Endodermal cell (in vitro differentiated cells): ENCODE measurements around the gene PEX7. TPM values are rescaled to one million over a fixed set of nuclear protein-coding genes. Genes with fewer than 3 reads are reported as not detected.

ENCODE experiments used
- DNase-seq: peaks from one replicate; pipeline ENCODE4 v3.0.0-alpha.2; 2017
- H3K27ac ChIP-seq: 2 replicates; pipeline ENCODE4 v1.5.1; 2013; ENCODE audit warnings: mild to moderate bottlenecking, low read depth, low read length, moderate library complexity
- H3K27me3 ChIP-seq: 2 replicates; pipeline ENCODE4 v1.6.1; 2013; ENCODE audit warnings: mild to moderate bottlenecking, low read length, moderate library complexity; ENCODE audit not compliant: insufficient read depth, control insufficient read depth, poor library complexity, severe bottlenecking
- H3K36me3 ChIP-seq: 2 replicates; pipeline ENCODE4 v1.7.0; 2013; ENCODE audit warnings: mild to moderate bottlenecking, low read length, moderate library complexity; ENCODE audit not compliant: control insufficient read depth, insufficient read depth
- H3K4me1 ChIP-seq: one replicate; pipeline ENCODE4 v1.7.0; 2013; ENCODE audit warnings: low read length; ENCODE audit not compliant: control insufficient read depth, insufficient read depth
- H3K4me3 ChIP-seq: 2 replicates; pipeline ENCODE4 v1.5.1; 2013; ENCODE audit warnings: mild to moderate bottlenecking, low read length, moderate library complexity
- H3K9ac ChIP-seq: 2 replicates; pipeline ENCODE4 v1.6.1; 2013; ENCODE audit warnings: mild to moderate bottlenecking, low read length, moderate library complexity; ENCODE audit not compliant: poor library complexity, severe bottlenecking; ENCODE audit errors: extremely low read depth
- H3K9me3 ChIP-seq: 2 replicates; pipeline ENCODE4 v1.6.1; 2013; ENCODE audit warnings: mild to moderate bottlenecking, low read length, moderate library complexity; ENCODE audit not compliant: control insufficient read depth
- H3K27ac Mint-ChIP-seq: 2 replicates; pipeline ENCODE4 v1.8.0; 2020; ENCODE audit warnings: mixed read lengths
- H3K27me3 Mint-ChIP-seq: 2 replicates; pipeline ENCODE4 v1.8.0; 2021; ENCODE audit warnings: mild to moderate bottlenecking, mixed read lengths; ENCODE audit not compliant: insufficient read depth
- H3K36me3 Mint-ChIP-seq: 2 replicates; pipeline ENCODE4 v1.8.0; 2020; ENCODE audit warnings: low read depth, mixed read lengths
- H3K4me1 Mint-ChIP-seq: 2 replicates; pipeline ENCODE4 v1.8.0; 2020; ENCODE audit warnings: mixed read lengths
- H3K4me3 Mint-ChIP-seq: 2 replicates; pipeline ENCODE4 v1.8.0; 2020; ENCODE audit warnings: mild to moderate bottlenecking, moderate library complexity, mixed read lengths
- H3K9me3 Mint-ChIP-seq: 2 replicates; pipeline ENCODE4 v1.8.0; 2020; ENCODE audit warnings: mild to moderate bottlenecking, mixed read lengths
- WGBS, 2 experiments: methylation state at CpG; one replicate each; pipeline versions ENCODE4 v1.1.5 to v1.1.7; 2013; ENCODE audit warnings: missing lambda C conversion rate in 2 of 2, mixed read lengths in 1 of 2; ENCODE audit not compliant: insufficient coverage in 1 of 2, insufficient read length in 1 of 2; 5-methylcytosine and 5-hydroxymethylcytosine counted together
- total RNA-seq, 2 donors: library from RNA; stranded (reverse); fragmentation: NEBNext Ultra II Directional in 1 of 2; extraction: Animal tissue kit (Norgen Biotek cat#: 25700) in 1 of 2; gene quantifications; 2 replicates in 1 of 2; 3 replicates in 1 of 2; pipeline ENCODE4 v1.2.1, GENCODE V29; 2021
- TF ChIP-seq, protein P1 (sequence below): fragments of 200-600 bp; sonication (generic); conservative IDR thresholded peaks from 2 replicates; pipeline ENCODE4 v1.5.0; 2021; ENCODE audit warnings: antibody characterized with exemption, mild to moderate bottlenecking

Gene PEX7
- total RNA-seq, 2 donors from 2014 or later: 11.2 to 11.6 TPM

GRCh38 chr6:136932599-136932998, 110.2 kb downstream of the PEX7 start:
- 90 to 94% methylated on average over 2 of the region's 2 CpGs for WGBS, 2 experiments
- Histone ChIP-seq H3K9ac (no peak overlapping the region), H3K4me3 (no peak overlapping the region), H3K27ac (no peak overlapping the region), H3K4me1 (no peaks in the 10 kb centered on the region), H3K9me3 (no peaks in the 10 kb centered on the region), H3K36me3 (no peaks in the 10 kb centered on the region), H3K27me3 (no peaks in the 10 kb centered on the region)
- Mint-ChIP-seq H3K27ac (no peak overlapping the region), H3K36me3 (no peaks in the 10 kb centered on the region), H3K27me3 (peaks cover 9% of the 10 kb centered on the region), H3K4me3 (no peak overlapping the region), H3K4me1 (peaks cover 2% of the 10 kb centered on the region), H3K9me3 (no peaks in the 10 kb centered on the region)
- DNase-seq: no peak
- TF ChIP-seq, protein P1, sequence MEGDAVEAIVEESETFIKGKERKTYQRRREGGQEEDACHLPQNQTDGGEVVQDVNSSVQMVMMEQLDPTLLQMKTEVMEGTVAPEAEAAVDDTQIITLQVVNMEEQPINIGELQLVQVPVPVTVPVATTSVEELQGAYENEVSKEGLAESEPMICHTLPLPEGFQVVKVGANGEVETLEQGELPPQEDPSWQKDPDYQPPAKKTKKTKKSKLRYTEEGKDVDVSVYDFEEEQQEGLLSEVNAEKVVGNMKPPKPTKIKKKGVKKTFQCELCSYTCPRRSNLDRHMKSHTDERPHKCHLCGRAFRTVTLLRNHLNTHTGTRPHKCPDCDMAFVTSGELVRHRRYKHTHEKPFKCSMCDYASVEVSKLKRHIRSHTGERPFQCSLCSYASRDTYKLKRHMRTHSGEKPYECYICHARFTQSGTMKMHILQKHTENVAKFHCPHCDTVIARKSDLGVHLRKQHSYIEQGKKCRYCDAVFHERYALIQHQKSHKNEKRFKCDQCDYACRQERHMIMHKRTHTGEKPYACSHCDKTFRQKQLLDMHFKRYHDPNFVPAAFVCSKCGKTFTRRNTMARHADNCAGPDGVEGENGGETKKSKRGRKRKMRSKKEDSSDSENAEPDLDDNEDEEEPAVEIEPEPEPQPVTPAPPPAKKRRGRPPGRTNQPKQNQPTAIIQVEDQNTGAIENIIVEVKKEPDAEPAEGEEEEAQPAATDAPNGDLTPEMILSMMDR: no peak

DNA sequence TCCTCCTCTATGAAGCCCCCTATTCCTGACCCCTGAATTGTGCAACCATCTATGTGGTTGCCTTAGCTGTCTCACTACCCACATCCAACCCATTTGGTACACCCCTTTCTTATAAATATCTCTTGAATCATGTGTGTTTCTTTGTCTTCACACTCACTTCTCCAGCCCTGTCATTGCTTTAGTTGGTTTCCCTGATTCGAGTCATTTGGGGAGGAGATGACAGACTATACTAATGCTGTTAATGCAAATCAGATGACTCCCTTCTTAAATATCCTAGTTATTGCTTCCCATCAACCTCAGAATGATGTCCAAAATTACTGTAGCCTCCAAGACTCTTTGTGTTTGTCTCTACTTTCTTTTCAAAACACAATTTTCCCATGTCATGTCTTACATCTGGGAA, 122.7 kb downstream of the PEX7 start:
- peaks cover 11% of the 10 kb centered on the region for H3K4me1 Mint-ChIP-seq
- no peak overlapping the region for H3K27ac ChIP-seq
- peaks cover 15% of the 10 kb centered on the region for H3K9me3 Mint-ChIP-seq
- H3K9me3 ChIP-seq: no peaks in the 10 kb centered on the region
- H3K36me3 Mint-ChIP-seq: peaks cover 3% of the 10 kb centered on the region
- H3K36me3 ChIP-seq: no peaks in the 10 kb centered on the region
- H3K27me3 ChIP-seq: no peaks in the 10 kb centered on the region
- H3K9ac ChIP-seq: no peak overlapping the region
- H3K4me1 ChIP-seq: no peaks in the 10 kb centered on the region
- 92% methylated on average over 1 of the region's 1 CpG; no CpG with 5 or more reads in 1 of the 2 experiments for WGBS, 2 experiments
- TF ChIP-seq, protein P1: no peak
- H3K4me3 Mint-ChIP-seq: no peak overlapping the region
- no peak overlapping the region for H3K4me3 ChIP-seq
- peak; percentile 1 for DNase-seq
- H3K27ac Mint-ChIP-seq: no peak overlapping the region
- H3K27me3 Mint-ChIP-seq: no peaks in the 10 kb centered on the region

DNA sequence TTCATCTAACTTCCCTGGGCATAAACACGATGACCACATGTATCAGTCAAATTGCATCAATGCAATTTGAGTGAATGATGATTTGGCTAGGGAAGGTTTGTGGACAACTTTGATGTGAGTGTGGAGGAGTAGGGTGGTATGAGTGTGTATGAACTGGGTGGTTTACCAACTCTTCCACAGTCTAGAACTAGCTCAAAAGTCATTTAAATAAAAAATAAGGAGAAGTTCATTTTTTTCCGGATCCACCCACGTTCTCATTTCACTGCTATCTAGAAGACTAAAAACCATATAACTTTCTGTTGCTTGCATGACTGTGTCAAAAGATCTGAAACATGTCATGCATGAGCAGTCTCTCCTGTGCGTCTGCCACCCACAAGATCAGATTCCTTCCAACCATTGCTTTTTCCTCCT, 123.3 kb downstream of the PEX7 start:
- TF ChIP-seq, protein P1: no peak
- Histone ChIP-seq H3K9ac (no peak overlapping the region), H3K9me3 (no peaks in the 10 kb centered on the region)

More for the DNA sequence above, 123.3 kb downstream of the PEX7 start:
- Mint-ChIP-seq H3K36me3 (peaks cover 3% of the 10 kb centered on the region), H3K9me3 (peaks cover 15% of the 10 kb centered on the region), H3K4me3 (no peak overlapping the region), H3K27ac (no peak overlapping the region), H3K27me3 (no peaks in the 10 kb centered on the region), H3K4me1 (peaks cover 11% of the 10 kb centered on the region)
- H3K27ac ChIP-seq: no peak overlapping the region
- peak; percentile 11 for DNase-seq
- no peaks in the 10 kb centered on the region for H3K36me3 ChIP-seq
- H3K4me3 ChIP-seq: no peak overlapping the region
- no peaks in the 10 kb centered on the region for H3K27me3 ChIP-seq
- WGBS, 2 experiments: 73 to 95% methylated on average over 3 to 4 of the region's 4 CpGs
- no peaks in the 10 kb centered on the region for H3K4me1 ChIP-seq
